GM10248 (cell line): ENCODE data around the gene RRAGC.
A peak's percentile ranks its signal among the peaks of the same experiment; 100 is the strongest.
"Not testable (repeated sequence)": the region's sequence is repeated elsewhere in the genome, so short reads cannot be mapped to it uniquely, and the experiment has no call there.

Experiments
- CTCF ChIA-PET: fragments of 300-600 bp; sonication (Branson Sonifier 250); formaldehyde crosslinking; extraction: SDS; loops from one replicate; lab custom pipeline; 2021; ENCODE audit warnings: antibody characterized with exemption; lab: Yijun Ruan, JAX
- POLR2A ChIA-PET: fragments of 350-650 bp; sonication (Branson Sonifier 250); formaldehyde crosslinking; extraction: SDS; loops from one replicate; lab custom pipeline; 2020; ENCODE audit warnings: antibody characterized with exemption; lab: Yijun Ruan, JAX
- DNase-seq: peaks from one replicate; pipeline ENCODE4 v3.0.0; 2012; ENCODE audit errors: extremely low spot score
- CTCF ChIP-seq: IDR thresholded peaks from 2 replicates; pipeline ENCODE4 v1.5.1; 2012; ENCODE audit warnings: mild to moderate bottlenecking, low read depth; ENCODE audit errors: extremely low read depth, missing control alignments, control extremely low read depth

Gene RRAGC

GRCh38 chr1:38839363-38839762 lies 20.2 kb downstream of the RRAGC start:
- CTCF ChIA-PET = interaction anchor here (1.2 to 2.0 kb wide), 2 partner anchors 11 to 849 kb away, joined by 3 to 6 read pairs; no protein-coding TSS in a partner anchor
- DNase-seq = no peak
- TF ChIP-seq CTCF = no peak
- POLR2A ChIA-PET = interaction anchor here (0.6 kb wide), 1 partner anchor 908 kb away, joined by 3 read pairs; no protein-coding TSS in a partner anchor

- DNase-seq, POLR2A ChIA-PET: not testable (repeated sequence)
Measured at GRCh38 chr1:38836316-38836715, 23.3 kb downstream of the RRAGC start.

GRCh38 chr1:38834937-38835827 lies 24.4 kb downstream of the RRAGC start:
- POLR2A ChIA-PET = no interaction called here
- TF ChIP-seq CTCF = peak; percentile 78
- CTCF ChIA-PET = interaction anchor here (0.6 to 1.7 kb wide), 34 partner anchors 8 to 1376 kb away, joined by 3 to 22 read pairs (median 4); no protein-coding TSS in a partner anchor
- DNase-seq = peak; percentile 67

More at GRCh38 chr1:38836316-38836715, 23.3 kb downstream of the RRAGC start:
- CTCF ChIA-PET = interaction anchor here (1.3 to 2.0 kb wide), 3 partner anchors 10 to 846 kb away, joined by 3 to 10 read pairs (median 5); no protein-coding TSS in a partner anchor

GRCh38 chr1:38834221-38834782 lies 25.3 kb downstream of the RRAGC start:
- DNase-seq = no peak
- no peak for TF ChIP-seq CTCF
- ChIA-PET CTCF (interaction anchor here (0.8 to 1.7 kb wide), 20 partner anchors 7 to 885 kb away, joined by 3 to 22 read pairs (median 4); no protein-coding TSS in a partner anchor), POLR2A (interaction anchor here (0.6 kb wide), 1 partner anchor 794 kb away, joined by 4 read pairs; no protein-coding TSS in a partner anchor)

GRCh38 chr1:38833146-38833545 lies 26.4 kb downstream of the RRAGC start:
- no peak for DNase-seq
- CTCF ChIA-PET = interaction anchor here (0.9 to 1.8 kb wide), 6 partner anchors 8 to 843 kb away, joined by 3 to 5 read pairs (median 4); partner anchors contain the start of gene SF3A3
- POLR2A ChIA-PET = interaction anchor here (0.7 kb wide), 1 partner anchor 9 kb away, joined by 3 read pairs; no protein-coding TSS in a partner anchor
- no peak for TF ChIP-seq CTCF

GRCh38 chr1:38832370-38832734 lies 27.2 kb downstream of the RRAGC start:
- CTCF ChIA-PET = interaction anchor here (0.8 to 1.8 kb wide), 8 partner anchors 8 to 842 kb away, joined by 3 to 7 read pairs (median 4); partner anchors contain the start of gene SF3A3
- POLR2A ChIA-PET = interaction anchor here (0.6 kb wide), 1 partner anchor 255 kb away, joined by 4 read pairs; no protein-coding TSS in a partner anchor
- no peak for TF ChIP-seq CTCF
- no peak for DNase-seq
